CD4-positive, alpha-beta T cell treated with Interleukin-15 for 4 hours (primary cell): ENCODE results near the gene YIPF5.

Source experiments
- DNase-seq: peaks from one replicate; pipeline ENCODE4 v3.0.0-alpha.2; 2020; ENCODE audit warnings: low spot score

YIPF5 gene

DNA sequence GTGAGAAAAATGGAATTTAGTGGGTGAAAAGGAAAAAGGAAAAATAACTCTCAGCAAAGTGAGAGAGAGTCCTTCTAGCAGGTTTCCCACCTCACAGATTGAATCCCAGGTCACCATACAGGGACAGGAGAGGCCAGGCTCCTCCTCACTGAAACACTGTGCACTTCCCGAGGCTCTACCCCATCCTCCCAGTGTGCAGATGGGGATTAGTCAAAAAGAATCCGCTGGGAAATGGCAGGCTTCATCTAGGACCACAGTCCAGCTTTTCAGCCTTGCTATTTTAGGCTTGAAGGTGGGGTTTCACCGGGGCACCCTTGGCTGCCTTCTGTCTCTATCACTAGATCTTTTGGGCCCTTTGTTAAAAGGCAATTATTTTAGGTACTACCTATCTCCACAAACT is 47.8 kb downstream of the YIPF5 start:
- DNase-seq, result no peak

DNA sequence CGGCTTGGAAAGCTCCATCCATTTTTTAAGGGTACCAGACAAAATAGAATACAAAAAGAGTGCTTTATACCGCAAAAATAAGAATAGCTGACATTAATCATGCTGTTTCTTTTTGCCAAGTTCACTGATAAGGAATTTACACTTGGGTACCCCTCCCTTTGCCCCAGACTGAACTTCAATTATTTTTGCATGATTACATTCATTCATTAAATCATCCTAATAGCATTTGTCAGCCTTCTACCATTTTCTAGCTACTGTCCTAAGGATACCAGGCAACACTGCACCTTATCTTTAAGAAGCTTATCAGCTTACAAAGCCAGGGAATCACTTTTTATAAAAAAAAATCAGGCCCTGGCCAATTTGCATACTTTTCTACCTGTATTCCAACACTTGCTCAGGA is 48.4 kb downstream of the YIPF5 start:
- DNase-seq, result no peak

DNA sequence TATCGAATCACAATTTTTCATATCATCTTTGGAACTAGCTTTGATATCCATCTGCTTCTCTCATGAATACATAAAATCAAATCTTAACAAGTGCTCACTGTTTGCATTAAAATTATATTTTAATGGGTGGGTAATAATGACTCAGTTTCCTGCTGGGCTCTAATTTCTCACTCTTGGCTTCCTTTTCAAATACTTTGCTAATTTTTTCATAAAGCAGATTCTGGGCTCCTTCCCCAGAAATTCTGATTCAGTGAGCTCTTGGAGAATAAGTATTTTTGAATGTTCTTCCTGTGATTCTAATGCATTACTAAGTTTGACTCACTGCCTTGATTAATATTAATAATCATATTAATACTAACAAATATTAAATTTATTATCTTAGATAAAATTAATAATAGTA is 48.9 kb downstream of the YIPF5 start:
- no peak for DNase-seq

DNA sequence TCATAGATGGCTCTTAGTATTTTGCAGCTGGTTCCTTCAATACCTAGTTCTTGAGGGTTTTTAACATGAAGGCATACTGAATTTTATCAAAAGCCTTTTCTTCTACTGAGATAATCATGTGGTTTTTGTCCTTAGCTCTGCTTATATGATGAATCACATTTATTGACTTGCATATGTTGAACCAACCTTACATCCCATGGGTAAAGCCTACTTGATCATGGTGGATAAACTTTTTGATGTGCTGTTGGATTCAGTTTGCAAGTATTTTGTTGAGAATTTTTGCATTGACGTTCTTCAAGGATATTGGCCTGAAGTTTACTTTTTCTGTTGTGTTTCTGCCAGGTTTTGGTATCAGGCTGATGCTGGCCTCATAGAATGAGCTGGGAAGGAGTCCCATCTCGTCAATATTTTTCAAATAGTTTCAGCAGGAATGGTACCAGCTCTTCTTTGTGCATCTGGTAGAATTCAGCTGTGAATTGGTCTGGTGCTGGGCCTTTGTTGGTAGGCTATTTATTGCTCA is 49.7 kb downstream of the YIPF5 start:
- no peak for DNase-seq

DNA sequence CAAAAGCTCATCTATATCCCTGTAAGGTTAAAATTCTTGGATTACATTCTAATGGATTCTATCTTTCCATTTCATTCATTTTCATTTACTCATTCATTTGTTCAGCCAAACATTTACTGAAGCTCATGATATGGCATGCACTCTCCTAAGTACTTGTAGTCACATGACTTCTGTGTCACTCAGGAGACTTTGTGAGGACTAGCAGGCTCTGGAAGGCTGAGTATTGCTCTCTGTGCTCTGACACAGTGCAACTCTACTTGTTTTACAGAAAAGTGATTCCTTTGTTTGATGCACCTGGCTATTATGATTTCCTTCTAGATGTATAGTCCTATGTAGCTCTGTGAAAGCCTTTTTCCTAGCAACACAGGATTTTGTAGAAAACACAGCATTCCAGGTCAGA is 53.0 kb downstream of the YIPF5 start:
- no peak for DNase-seq

DNA sequence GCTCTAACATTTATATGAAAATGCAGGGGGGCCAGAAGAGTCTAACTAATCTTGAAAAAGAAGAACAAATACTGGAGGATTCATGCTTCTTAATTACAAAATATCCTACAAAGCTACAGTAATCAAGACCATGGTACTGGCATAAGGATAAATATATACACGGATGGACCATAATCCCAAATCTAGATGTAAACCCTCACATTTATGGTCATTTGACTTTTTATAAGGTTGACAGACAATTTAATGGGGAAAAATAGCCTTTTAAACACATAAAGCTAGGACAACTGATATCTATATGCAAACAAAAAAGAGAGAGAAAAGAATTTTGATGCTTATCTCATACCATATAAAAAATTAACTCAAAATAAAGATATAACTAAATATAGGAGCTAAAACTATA is 55.9 kb downstream of the YIPF5 start:
- DNase-seq, result no peak
